Measurements from ENCODE around the gene MARF1. TPM values are rescaled to one million over a fixed set of nuclear protein-coding genes. Genes with fewer than 3 reads are reported as not detected.

Gene MARF1
- total and polyA plus RNA-seq, 2 of the 8 experiments (the other 6 are each of a cell fraction or from before 2014, with no cell fraction given) = 5.6 to 31.4 TPM

GRCh38 chr16:15631730-15632409 is 11.1 kb downstream of the MARF1 start:
- Histone ChIP-seq H3K9ac (replicated peaks in 1 of 4; ENCODE audit: extremely low read depth in 1 of 4, low read depth in 3 of 4, low read length in 3 of 4) (no peak overlapping the region), H3K23me2 (ENCODE audit: low read depth, low read length) (no peaks in the 10 kb centered on the region), H2BK15ac (ENCODE audit: low read length) (no peak overlapping the region), H3K79me2 (ENCODE audit: control insufficient read depth in 1 of 2, insufficient read depth in 2 of 2, low read length in 2 of 2) (no peaks in the 10 kb centered on the region), H2BK20ac (ENCODE audit: low read length) (no peak overlapping the region), H4K20me1 (replicated peaks in 1 of 2; ENCODE audit: control insufficient read depth in 1 of 2, insufficient read depth in 2 of 2, low read length in 2 of 2) (peaks cover 0 to 1% of the 10 kb centered on the region in 2 experiments), H3K4me2 (ENCODE audit: insufficient read depth in 1 of 2, low read depth in 2 of 2, low read length in 2 of 2) (no peak overlapping the region), H3K4ac (replicated peaks; ENCODE audit: insufficient read length, low read depth, low read length) (no peak overlapping the region), H3K4me1 (replicated peaks in 1 of 4; ENCODE audit: control insufficient read depth in 3 of 4, insufficient read depth in 4 of 4, low read length in 3 of 4) (no peaks in the 10 kb centered on the region), H3K27ac (ENCODE audit: low read depth, low read length) (no peak overlapping the region), H3K56ac (replicated peaks; ENCODE audit: insufficient read length, low read depth, low read length) (no peak overlapping the region), H3K27me3 (replicated peaks in 1 of 4; ENCODE audit: control insufficient read depth in 3 of 4, extremely low read depth in 1 of 4, insufficient read depth in 3 of 4, low read length in 3 of 4) (no peaks in the 10 kb centered on the region), H3K9me3 (ENCODE audit: insufficient read depth in 2 of 2, low read depth in 1 of 2, low read length in 1 of 2) (no peaks in the 10 kb centered on the region), H2BK5ac (ENCODE audit: low read depth, low read length) (no peak overlapping the region), H3K18ac (ENCODE audit: extremely low read depth, low read length) (no peak overlapping the region), H4K91ac (replicated peaks; ENCODE audit: insufficient read length, low read length) (no peak overlapping the region), H2BK12ac (ENCODE audit: low read depth, low read length) (no peak overlapping the region), H2BK120ac (replicated peaks; ENCODE audit: low read depth, low read length) (no peak overlapping the region), H4K8ac (ENCODE audit: extremely low read depth, insufficient read depth, low read length) (no peak overlapping the region), H3K14ac (ENCODE audit: insufficient read length) (no peak overlapping the region), H3K79me1 (ENCODE audit: low read depth, low read length) (no peaks in the 10 kb centered on the region), H3K36me3 (ENCODE audit: control insufficient read depth in 2 of 4, insufficient read depth in 4 of 4, low read length in 3 of 4) (peaks cover 3 to 59% (median 33%) of the 10 kb centered on the region in 4 experiments; a peak in 6 of 8 replicates), H3K4me3 (ENCODE audit: extremely low read depth in 1 of 4, insufficient read depth in 2 of 4, low read depth in 3 of 4, low read length in 4 of 4) (no peak overlapping the region), H4K5ac (ENCODE audit: insufficient read length, low read depth, low read length) (no peak overlapping the region), H2AFZ (ENCODE audit: low read length) (no peak overlapping the region), H2AK5ac (ENCODE audit: low read depth, low read length) (no peak overlapping the region), H3K23ac (ENCODE audit: insufficient read length) (no peak overlapping the region)
- 86% methylated on average over 1 of the region's 2 CpGs; no CpG with 5 or more reads in 1 of the 2 experiments for WGBS, 2 experiments (ENCODE audit: extremely low coverage in 1 of 2, insufficient coverage in 1 of 2, insufficient read length in 1 of 2, insufficient replicate concordance in 2 of 2, low coverage in 1 of 2, low lambda C conversion rate in 2 of 2, missing lambda C conversion rate in 1 of 2)
- CTCF ChIA-PET (ENCODE audit: partially characterized antibody) = interaction anchor here (0.9 kb wide), 1 partner anchor 12 kb away, joined by 3 read pairs; no protein-coding TSS in a partner anchor
- no peak for TF ChIP-seq SP2 (IDR thresholded peaks at IDR 0.05; ENCODE audit: low read length)
- TF ChIP-seq HDAC2 (IDR thresholded peaks at IDR 0.05; ENCODE audit: borderline replicate concordance in 1 of 2, low read depth in 2 of 2, low read length in 2 of 2) = no peak
- TF ChIP-seq RXRA (IDR thresholded peaks at IDR 0.05; ENCODE audit: insufficient read depth, low read depth, low read length) = no peak
- no peak for TF ChIP-seq KDM5A (IDR thresholded peaks at IDR 0.05; ENCODE audit: low read length)
- POLR2A ChIA-PET (ENCODE audit: partially characterized antibody) = interaction anchor here (0.6 kb wide), 1 partner anchor 29 kb away, joined by 3 read pairs; no protein-coding TSS in a partner anchor
- DNase-seq (ENCODE audit: low read depth in 1 of 2, low spot score in 2 of 2) (no peak), FAIRE-seq (no peak)

All from H1 (cell line).